Transverse colon (tissue), 4 donors: ENCODE data around the gene AKAIN1. TPM values are rescaled to one million over a fixed set of nuclear protein-coding genes. Genes with fewer than 3 reads are reported as not detected.

ENCODE experiments used
- DNase-seq: peaks from one replicate; pipeline ENCODE4 v3.0.0-alpha.2; 2019
- H3K27ac ChIP-seq, 4 donors: fragments of 200-600 bp; sonication (generic); 2 replicates each; pipeline ENCODE4 v1.5.1; 2016 to 2018; ENCODE audit warnings: inconsistent platforms in 4 of 4
- H3K27me3 ChIP-seq: fragments of 200-600 bp; sonication (generic); 2 replicates; pipeline ENCODE4 v1.5.1; 2017; ENCODE audit warnings: inconsistent platforms
- H3K36me3 ChIP-seq, 4 donors: fragments of 200-600 bp; sonication (generic); 2 replicates each; pipeline ENCODE4 v1.5.1; 2017 to 2019; ENCODE audit warnings: inconsistent platforms in 4 of 4
- H3K4me1 ChIP-seq, 4 donors: fragments of 200-600 bp; sonication (generic); 2 replicates each; pipeline ENCODE4 v1.5.1; 2017 to 2020; ENCODE audit warnings: inconsistent platforms in 4 of 4
- H3K4me3 ChIP-seq, 4 donors: fragments of 200-600 bp; sonication (generic); 1 replicate in 1 of 4; 2 replicates in 3 of 4; pipeline versions ENCODE4 v1.5.1 to v1.6.1; 2017 to 2019; ENCODE audit warnings: inconsistent platforms in 4 of 4
- H3K9me3 ChIP-seq, 2 donors: fragments of 200-600 bp; sonication (generic); 2 replicates each; pipeline ENCODE4 v1.5.1; 2017 to 2019; ENCODE audit warnings: inconsistent platforms in 2 of 2
- CTCF ChIP-seq, 5 experiments: fragments of 200-600 bp in 3 of 5; fragments of 450-650 bp in 2 of 5; sonication (generic) in 3 of 5; IDR thresholded peaks; 1 replicate in 2 of 5; 2 replicates in 3 of 5; pipeline ENCODE4 v1.5.1; 2016 to 2017; ENCODE audit warnings: antibody characterized with exemption in 5 of 5, inconsistent platforms in 3 of 5, mild to moderate bottlenecking in 2 of 5, moderate library complexity in 1 of 5
- EP300 ChIP-seq: sonication (generic); formaldehyde crosslinking; IDR thresholded peaks from one replicate; pipeline ENCODE4 v1.6.1; 2017; ENCODE audit warnings: antibody characterized with exemption, low read depth
- POLR2A ChIP-seq: fragments of 450-650 bp; IDR thresholded peaks from one replicate; pipeline ENCODE4 v1.6.1; 2016; ENCODE audit warnings: antibody characterized with exemption, mild to moderate bottlenecking, moderate library complexity
- POLR2AphosphoS5 ChIP-seq, 3 donors: sonication (generic); formaldehyde crosslinking; IDR thresholded peaks; one replicate each; pipeline ENCODE4 v1.6.1; 2016; ENCODE audit warnings: antibody characterized with exemption in 3 of 3
- WGBS, 2 donors: methylation state at CpG; one replicate each; pipeline ENCODE4 v1.1.5; 2018; ENCODE audit warnings: low coverage in 1 of 2; 5-methylcytosine and 5-hydroxymethylcytosine counted together
- in situ Hi-C, 4 donors: fragments of 200-750 bp; cut with MboI; loops; one replicate each; pipeline versions ENCODE4 v1.15.0 to v1.15.1; 2017; ENCODE audit warnings: low sequenced_read_pairs in 3 of 4, low pct_ligation_motif_present in 1 of 4, low pct_unique_long_range_greater_than_20kb in 1 of 4
- intact Hi-C: fragments of 100-400 bp; cut with DNase I; formaldehyde crosslinking; loops from one replicate; pipeline ENCODE4 v1.15.1; 2023; ENCODE audit warnings: low total_unique reads
- total RNA-seq, 4 donors: library from RNA; depleted of rRNA; stranded (reverse); fragments of >200 nt; gene quantifications; one replicate each; pipeline ENCODE4 v1.1.0, GENCODE V29; 2016

The AKAIN1 gene
- total RNA-seq, result not detected

- Histone ChIP-seq H3K27me3 (peaks cover 63% of the 10 kb centered on the region), H3K27ac (no peak within 1 kb of the TSS), H3K36me3 (no peaks in the 10 kb centered on the region), H3K9me3 (no peaks in the 10 kb centered on the region), H3K4me1 (no peaks in the 10 kb centered on the region), H3K4me3 (no peak within 1 kb of the TSS)
- intact Hi-C loops, result no loop called here
- in situ Hi-C loops, result loop anchor here in 1 of 4 donors (25.0 kb wide), 1 partner anchor 110 kb away; no protein-coding TSS in a partner anchor
- TF ChIP-seq CTCF (IDR thresholded peaks at IDR 0.05) (no peak), POLR2AphosphoS5 (IDR thresholded peaks at IDR 0.05) (no peak), EP300 (no peak), POLR2A (no peak)
- 4% methylated on average over 23 of the region's 37 CpGs; no CpG with 5 or more reads in 1 of the 2 donors for WGBS, 2 donors
- DNase-seq, result peak; percentile 9
Observed at GRCh38 chr18:5197032-5197434, at the start of gene AKAIN1. TSS of gene AKAIN1 (minus strand) at chr18:5197257. CDS start at chr18:5197053, 204 bp downstream.

GRCh38 chr18:5244941-5245340, 47.9 kb upstream of the AKAIN1 start:
- no peak overlapping the region for H3K4me3 ChIP-seq
- no peak for DNase-seq
- intact Hi-C loops, result no loop called here
- TF ChIP-seq POLR2A (no peak), EP300 (no peak), POLR2AphosphoS5 (IDR thresholded peaks at IDR 0.05) (no peak), CTCF (IDR thresholded peaks at IDR 0.05) (no peak)
- in situ Hi-C loops, result no loop called here
- no peaks in the 10 kb centered on the region for H3K27me3 ChIP-seq
- no peak overlapping the region for H3K27ac ChIP-seq
- peaks cover under 1 to 14% (median 6%) of the 10 kb centered on the region in 4 donors for H3K4me1 ChIP-seq
- no peaks in the 10 kb centered on the region for H3K36me3 ChIP-seq
- no peaks in the 10 kb centered on the region for H3K9me3 ChIP-seq

- DNase-seq, result no peak
- TF ChIP-seq POLR2A, result no peak
- no peak for TF ChIP-seq EP300
- TF ChIP-seq CTCF (IDR thresholded peaks at IDR 0.05), result no peak
- TF ChIP-seq POLR2AphosphoS5 (IDR thresholded peaks at IDR 0.05), result no peak
- H3K27ac ChIP-seq, result peak overlapping the region; percentile 95 to 99 (median 97)
- H3K4me3 ChIP-seq, result peak overlapping the region in 3 of 4 donors; percentile 67 to 82 (median 82)
- H3K36me3 ChIP-seq, result no peaks in the 10 kb centered on the region
- 41 to 43% methylated on average over 2 to 4 of the region's 4 CpGs for WGBS, 2 donors
- in situ Hi-C loops (loop anchor here in 1 of 4 donors (10.0 kb wide), 1 partner anchor 55 kb away; the partner anchor contains the start of gene ZBTB14), intact Hi-C loops (loop anchor here (10.0 kb wide), 1 partner anchor 55 kb away; the partner anchor contains the start of gene ZBTB14)
- no peaks in the 10 kb centered on the region for H3K27me3 ChIP-seq
- H3K9me3 ChIP-seq, result no peaks in the 10 kb centered on the region
- peaks cover 12 to 37% (median 23%) of the 10 kb centered on the region in 4 donors for H3K4me1 ChIP-seq
Observed at GRCh38 chr18:5239447-5239846, 42.4 kb upstream of the AKAIN1 start.

- no peaks in the 10 kb centered on the region for H3K9me3 ChIP-seq
- 0% methylated on average over 36 of the region's 39 CpGs; no CpG with 5 or more reads in 1 of the 2 donors for WGBS, 2 donors
- DNase-seq, result peak; percentile 82
- intact Hi-C loops, result loop anchor here (10.0 kb wide), 1 partner anchor 56 kb away; the partner anchor contains the start of gene ZBTB14
- TF ChIP-seq POLR2AphosphoS5 (IDR thresholded peaks at IDR 0.05) (peak in 1 of 3 donors; percentile 9), EP300 (no peak), POLR2A (no peak)
- H3K4me1 ChIP-seq, result peaks cover 12 to 37% (median 23%) of the 10 kb centered on the region in 4 donors
- H3K27me3 ChIP-seq, result no peaks in the 10 kb centered on the region
- peak overlapping the region; percentile 95 to 99 (median 97) for H3K27ac ChIP-seq
- in situ Hi-C loops, result loop anchor here in 1 of 4 donors (10.0 kb wide), 1 partner anchor 56 kb away; the partner anchor contains the start of gene ZBTB14
- no peaks in the 10 kb centered on the region for H3K36me3 ChIP-seq
- H3K4me3 ChIP-seq, result peak overlapping the region; percentile 67 to 82 (median 78)
Observed at GRCh38 chr18:5238371-5238976, 41.4 kb upstream of the AKAIN1 start.
